Mesendoderm (in vitro differentiated cells): ENCODE measurements around the gene CHP2.
A peak's percentile ranks its signal among the peaks of the same experiment; 100 is the strongest.
"Not testable (repeated sequence)": the region's sequence is repeated elsewhere in the genome, so short reads cannot be mapped to it uniquely, and the experiment has no call there.

ENCODE experiments used
- DNase-seq: peaks from one replicate; pipeline ENCODE4 v3.0.0; 2013
- H2AK5ac ChIP-seq: 2 replicates; pipeline ENCODE4 v1.6.1; 2013; ENCODE audit warnings: low read length, inconsistent platforms
- H2BK120ac ChIP-seq: 2 replicates; pipeline ENCODE4 v1.6.1; 2013; ENCODE audit warnings: low read depth, mild to moderate bottlenecking, low read length, moderate library complexity, mixed read lengths
- H2BK15ac ChIP-seq: replicated peaks from 2 replicates; pipeline ENCODE4 v1.6.1; 2013; ENCODE audit warnings: low read depth, mild to moderate bottlenecking, moderate library complexity
- H2BK5ac ChIP-seq: 2 replicates; pipeline ENCODE4 v1.6.1; 2013; ENCODE audit warnings: low read length, inconsistent platforms
- H3K18ac ChIP-seq: 2 replicates; pipeline ENCODE4 v1.6.1; 2013; ENCODE audit warnings: mild to moderate bottlenecking, low read length, mixed read lengths
- H3K23ac ChIP-seq: one replicate; pipeline ENCODE4 v1.6.1; 2013; ENCODE audit warnings: low read length
- H3K27ac ChIP-seq: 2 replicates; pipeline ENCODE4 v1.5.1; 2013; ENCODE audit warnings: low read depth, mild to moderate bottlenecking, inconsistent platforms, low read length, moderate library complexity
- H3K27me3 ChIP-seq: 2 replicates; pipeline ENCODE4 v1.6.1; 2013; ENCODE audit warnings: low read length, control low read depth, mild to moderate bottlenecking, inconsistent platforms; ENCODE audit not compliant: insufficient read depth, poor library complexity
- H3K36me3 ChIP-seq: 2 replicates; pipeline ENCODE4 v1.6.1; 2013; ENCODE audit warnings: low read length, inconsistent platforms; ENCODE audit not compliant: control insufficient read depth, insufficient read depth
- H3K4ac ChIP-seq: one replicate; pipeline ENCODE4 v1.6.1; 2013; ENCODE audit warnings: low read depth, mild to moderate bottlenecking, low read length, moderate library complexity
- H3K4me1 ChIP-seq: 2 replicates; pipeline ENCODE4 v1.6.1; 2013; ENCODE audit warnings: low read depth, low read length, inconsistent platforms; ENCODE audit not compliant: control insufficient read depth
- H3K4me2 ChIP-seq: 2 replicates; pipeline ENCODE4 v1.6.1; 2013; ENCODE audit warnings: low read length
- H3K4me3 ChIP-seq: 2 replicates; pipeline ENCODE4 v1.5.1; 2013; ENCODE audit warnings: mild to moderate bottlenecking, low read length
- H3K56ac ChIP-seq: one replicate; pipeline ENCODE4 v1.6.1; 2013; ENCODE audit warnings: low read length
- H3K79me1 ChIP-seq: 2 replicates; pipeline ENCODE4 v1.6.1; 2013; ENCODE audit warnings: low read length, inconsistent platforms
- H3K79me2 ChIP-seq: 2 replicates; pipeline ENCODE4 v1.6.1; 2013; ENCODE audit warnings: mild to moderate bottlenecking, low read length; ENCODE audit not compliant: control insufficient read depth, insufficient read depth
- H3K9ac ChIP-seq: 2 replicates; pipeline ENCODE4 v1.6.1; 2013; ENCODE audit warnings: low read length, inconsistent platforms
- H4K5ac ChIP-seq: one replicate; pipeline ENCODE4 v1.6.1; 2013; ENCODE audit warnings: low read length
- H4K8ac ChIP-seq: one replicate; pipeline ENCODE4 v1.6.1; 2013; ENCODE audit warnings: low read depth, mild to moderate bottlenecking, control low read depth, low read length, moderate library complexity
- WGBS: extraction: QIAGEN DNeasy Blood & Tissue Kit; methylation state at CpG from one replicate; pipeline ENCODE4 v1.1.7; 2013; ENCODE audit warnings: low lambda C conversion rate, missing lambda C conversion rate; ENCODE audit not compliant: insufficient coverage; ENCODE audit errors: extremely low coverage; 5-methylcytosine and 5-hydroxymethylcytosine counted together

Gene CHP2

GRCh38 chr16:23739516-23739915 is 15.3 kb upstream of the CHP2 start:
- Histone ChIP-seq H2BK5ac (no peak overlapping the region), H2AK5ac (no peak overlapping the region), H3K9ac (no peak overlapping the region), H3K27ac (no peak overlapping the region), H3K18ac (no peak overlapping the region), H3K27me3 (no peaks in the 10 kb centered on the region), H3K4me2 (no peak overlapping the region), H3K56ac (no peak overlapping the region), H3K79me1 (no peaks in the 10 kb centered on the region), H3K4me1 (no peaks in the 10 kb centered on the region), H3K36me3 (no peaks in the 10 kb centered on the region), H3K79me2 (no peaks in the 10 kb centered on the region), H2BK15ac (no peak overlapping the region), H3K4ac (no peak overlapping the region), H4K8ac (no peak overlapping the region), H3K23ac (no peak overlapping the region), H4K5ac (no peak overlapping the region), H2BK120ac (no peak overlapping the region), H3K4me3 (no peak overlapping the region)
- no CpG with 5 or more reads among the region's 1 CpG for WGBS
- no peak for DNase-seq

GRCh38 chr16:23741675-23742303 is 13.0 kb upstream of the CHP2 start:
- WGBS, result no CpG with 5 or more reads among the region's 2 CpGs

DNA sequence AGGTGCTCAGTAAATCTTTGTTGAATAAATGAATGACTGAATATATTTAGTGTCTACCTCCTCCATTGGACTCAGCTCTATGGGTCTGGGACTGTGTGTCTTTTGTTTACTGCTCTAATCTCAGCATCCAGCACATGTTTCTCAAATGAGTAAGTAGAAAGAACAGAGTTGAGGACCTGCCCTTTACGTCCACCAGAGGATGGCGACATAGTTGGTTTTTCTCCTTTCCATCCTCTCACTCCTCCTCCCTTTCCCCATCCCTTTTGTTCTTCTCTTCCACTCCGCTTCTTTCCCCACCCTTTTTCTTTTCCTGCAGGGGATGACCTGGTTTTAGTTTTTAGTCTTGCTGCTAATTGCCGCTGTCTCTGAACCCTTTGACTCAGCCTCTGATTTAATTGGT is 12.1 kb upstream of the CHP2 start:
- no peak overlapping the region for H3K56ac ChIP-seq
- no peak overlapping the region for H3K4ac ChIP-seq
- no peaks in the 10 kb centered on the region for H3K4me1 ChIP-seq
- no peaks in the 10 kb centered on the region for H3K36me3 ChIP-seq
- no peak overlapping the region for H3K18ac ChIP-seq
- H2BK15ac ChIP-seq, result no peak overlapping the region
- H3K27me3 ChIP-seq, result no peaks in the 10 kb centered on the region
- no peaks in the 10 kb centered on the region for H3K79me2 ChIP-seq
- H3K27ac ChIP-seq, result no peak overlapping the region
- no peak overlapping the region for H2BK120ac ChIP-seq
- no peak overlapping the region for H4K8ac ChIP-seq
- no peak overlapping the region for H3K4me3 ChIP-seq
- H3K23ac ChIP-seq, result no peak overlapping the region
- H2BK5ac ChIP-seq, result no peak overlapping the region
- no peak overlapping the region for H2AK5ac ChIP-seq
- no CpG with 5 or more reads among the region's 4 CpGs for WGBS
- H3K79me1 ChIP-seq, result no peaks in the 10 kb centered on the region
- H3K4me2 ChIP-seq, result no peak overlapping the region
- no peak overlapping the region for H4K5ac ChIP-seq
- peak; percentile 9 for DNase-seq
- no peak overlapping the region for H3K9ac ChIP-seq

More at GRCh38 chr16:23741675-23742303, 13.0 kb upstream of the CHP2 start:
- Histone ChIP-seq H3K27ac (no peak overlapping the region), H3K4ac (no peak overlapping the region), H3K18ac (no peak overlapping the region), H2BK5ac (no peak overlapping the region), H3K4me1 (no peaks in the 10 kb centered on the region), H2BK15ac (no peak overlapping the region), H3K36me3 (no peaks in the 10 kb centered on the region), H3K23ac (no peak overlapping the region), H3K4me3 (no peak overlapping the region), H3K9ac (no peak overlapping the region), H3K4me2 (no peak overlapping the region), H2AK5ac (no peak overlapping the region), H3K56ac (no peak overlapping the region), H3K79me2 (no peaks in the 10 kb centered on the region), H3K79me1 (no peaks in the 10 kb centered on the region), H4K8ac (no peak overlapping the region), H2BK120ac (no peak overlapping the region), H3K27me3 (no peaks in the 10 kb centered on the region), H4K5ac (no peak overlapping the region)
- DNase-seq, result no peak

DNA sequence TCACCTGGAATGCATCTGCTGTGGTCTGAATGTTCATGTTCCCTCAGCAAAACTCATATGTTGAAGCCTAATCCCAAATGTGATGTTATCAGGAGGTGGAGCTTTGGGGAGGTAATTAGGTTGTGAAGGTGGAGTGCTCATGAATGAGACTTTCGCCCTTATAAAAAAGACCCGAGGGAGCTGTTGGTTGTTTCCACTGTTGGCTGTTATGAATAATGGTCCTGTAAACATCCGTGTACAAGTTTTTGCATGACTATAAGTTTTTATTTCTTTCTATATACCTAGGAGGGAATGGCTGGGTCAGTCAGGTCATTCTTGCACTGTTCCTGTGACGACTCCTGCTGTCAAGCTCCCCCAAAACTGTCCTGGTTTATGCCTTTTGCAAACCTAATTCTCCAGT is 9.6 kb upstream of the CHP2 start:
- Histone ChIP-seq H3K4me2 (no peak overlapping the region), H2BK120ac (no peak overlapping the region), H4K8ac (no peak overlapping the region), H3K27me3 (no peaks in the 10 kb centered on the region), H3K4me3 (no peak overlapping the region), H3K27ac (no peak overlapping the region), H3K18ac (no peak overlapping the region), H3K9ac (no peak overlapping the region), H3K36me3 (no peaks in the 10 kb centered on the region), H3K79me1 (no peaks in the 10 kb centered on the region), H2AK5ac (no peak overlapping the region), H3K23ac (no peak overlapping the region), H4K5ac (no peak overlapping the region), H3K56ac (no peak overlapping the region), H2BK15ac (no peak overlapping the region), H3K4me1 (no peaks in the 10 kb centered on the region), H3K4ac (no peak overlapping the region), H3K79me2 (no peaks in the 10 kb centered on the region), H2BK5ac (no peak overlapping the region)
- no CpG with 5 or more reads among the region's 4 CpGs for WGBS
- DNase-seq, result no peak

GRCh38 chr16:23748630-23749029 is 6.2 kb upstream of the CHP2 start:
- Histone ChIP-seq H3K18ac (no peak overlapping the region), H3K4me2 (no peak overlapping the region), H3K4me1 (no peaks in the 10 kb centered on the region), H3K4ac (no peak overlapping the region), H2BK15ac (no peak overlapping the region), H3K79me1 (no peaks in the 10 kb centered on the region), H2AK5ac (no peak overlapping the region), H2BK5ac (no peak overlapping the region), H3K9ac (no peak overlapping the region), H3K36me3 (no peaks in the 10 kb centered on the region), H4K5ac (no peak overlapping the region), H4K8ac (no peak overlapping the region), H3K79me2 (no peaks in the 10 kb centered on the region), H3K4me3 (no peak overlapping the region), H2BK120ac (no peak overlapping the region), H3K56ac (no peak overlapping the region), H3K23ac (no peak overlapping the region), H3K27ac (no peak overlapping the region), H3K27me3 (no peaks in the 10 kb centered on the region)
- DNase-seq, result no peak
- WGBS, result no CpG with 5 or more reads among the region's 1 CpG

DNA sequence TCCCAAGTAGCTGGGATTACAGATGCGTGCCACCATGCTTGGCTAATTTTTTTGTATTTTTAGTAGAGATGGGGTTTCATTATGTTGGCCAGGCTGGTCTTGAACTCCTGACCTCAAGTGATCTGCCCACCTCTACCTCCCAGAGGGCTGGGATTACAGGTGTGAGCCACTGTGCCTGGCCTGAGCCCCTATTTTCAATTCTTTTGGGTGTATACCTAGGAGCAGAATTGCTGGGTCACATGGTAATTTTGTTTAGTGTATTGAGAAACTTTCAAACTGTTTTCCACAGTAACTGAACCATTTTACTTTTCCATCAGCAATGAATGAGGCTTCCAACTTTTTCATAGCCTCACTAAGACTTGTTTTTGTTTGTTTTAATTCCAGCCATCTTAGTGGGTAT is 3.8 kb upstream of the CHP2 start:
- not testable (repeated sequence) for H3K4ac ChIP-seq, DNase-seq, H2AK5ac ChIP-seq, H2BK15ac ChIP-seq, H3K79me2 ChIP-seq, H3K36me3 ChIP-seq, H3K4me2 ChIP-seq, H3K18ac ChIP-seq, H3K56ac ChIP-seq, H3K4me1 ChIP-seq, H3K4me3 ChIP-seq, H3K9ac ChIP-seq, H3K27me3 ChIP-seq, H2BK120ac ChIP-seq, H3K27ac ChIP-seq, H3K79me1 ChIP-seq, H4K5ac ChIP-seq, H3K23ac ChIP-seq, H2BK5ac ChIP-seq, H4K8ac ChIP-seq
- WGBS, result no CpG with 5 or more reads among the region's 1 CpG
